IPS-11a (cell line): Measurements from ENCODE around the gene CDYL.

ENCODE experiments used
- H3K4me3 ChIP-seq: one replicate; pipeline ENCODE4 v1.5.1; 2013; ENCODE audit warnings: low read depth, low read length, control low read depth

CDYL gene, protein sequence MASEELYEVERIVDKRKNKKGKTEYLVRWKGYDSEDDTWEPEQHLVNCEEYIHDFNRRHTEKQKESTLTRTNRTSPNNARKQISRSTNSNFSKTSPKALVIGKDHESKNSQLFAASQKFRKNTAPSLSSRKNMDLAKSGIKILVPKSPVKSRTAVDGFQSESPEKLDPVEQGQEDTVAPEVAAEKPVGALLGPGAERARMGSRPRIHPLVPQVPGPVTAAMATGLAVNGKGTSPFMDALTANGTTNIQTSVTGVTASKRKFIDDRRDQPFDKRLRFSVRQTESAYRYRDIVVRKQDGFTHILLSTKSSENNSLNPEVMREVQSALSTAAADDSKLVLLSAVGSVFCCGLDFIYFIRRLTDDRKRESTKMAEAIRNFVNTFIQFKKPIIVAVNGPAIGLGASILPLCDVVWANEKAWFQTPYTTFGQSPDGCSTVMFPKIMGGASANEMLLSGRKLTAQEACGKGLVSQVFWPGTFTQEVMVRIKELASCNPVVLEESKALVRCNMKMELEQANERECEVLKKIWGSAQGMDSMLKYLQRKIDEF

DNA sequence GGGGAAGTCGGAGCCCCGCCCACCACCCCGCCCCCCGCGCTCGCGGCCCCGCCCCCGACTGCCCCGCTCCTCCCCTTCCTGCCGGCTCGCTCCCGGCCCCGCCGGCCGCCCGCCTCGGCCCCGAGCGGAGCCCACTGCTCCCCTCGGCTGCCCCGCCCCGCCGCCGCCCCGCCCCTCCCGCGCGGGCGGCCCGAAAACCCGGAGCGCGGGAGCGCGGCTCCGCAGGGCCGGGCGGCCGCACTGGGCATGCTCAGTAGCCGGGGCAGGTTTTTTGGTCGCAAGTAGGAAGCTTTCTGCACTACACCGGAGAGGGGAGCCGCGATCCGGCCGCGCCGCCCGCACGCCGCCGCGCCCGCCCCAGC, at the start of gene CDYL:
CDYL (plus strand) TSS at position 274 of the 362 bp plus-strand sequence. CDS start 380 bp downstream, outside the sequence.
- peak within 1 kb of the TSS; percentile 70 for H3K4me3 ChIP-seq

DNA sequence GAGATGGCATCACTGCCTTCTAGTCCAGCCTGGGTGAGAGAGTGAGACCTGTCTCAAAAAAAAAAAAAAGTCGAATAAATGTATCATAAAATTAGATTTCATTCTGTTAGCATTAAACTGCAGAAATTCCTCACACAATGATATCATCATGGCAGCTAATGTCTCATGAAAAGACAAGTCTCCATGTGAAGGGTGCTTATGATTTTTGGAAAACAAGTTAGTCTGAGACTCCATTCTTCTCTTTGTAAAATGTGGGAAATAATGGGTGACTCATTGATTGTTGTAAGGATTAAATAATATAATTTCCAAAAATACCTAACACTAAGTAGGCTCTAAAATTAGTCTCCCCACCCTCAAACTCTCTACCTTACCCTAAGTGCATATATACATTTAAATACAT, 49.6 kb upstream of the CDYL start:
- H3K4me3 ChIP-seq: no peak overlapping the region

DNA sequence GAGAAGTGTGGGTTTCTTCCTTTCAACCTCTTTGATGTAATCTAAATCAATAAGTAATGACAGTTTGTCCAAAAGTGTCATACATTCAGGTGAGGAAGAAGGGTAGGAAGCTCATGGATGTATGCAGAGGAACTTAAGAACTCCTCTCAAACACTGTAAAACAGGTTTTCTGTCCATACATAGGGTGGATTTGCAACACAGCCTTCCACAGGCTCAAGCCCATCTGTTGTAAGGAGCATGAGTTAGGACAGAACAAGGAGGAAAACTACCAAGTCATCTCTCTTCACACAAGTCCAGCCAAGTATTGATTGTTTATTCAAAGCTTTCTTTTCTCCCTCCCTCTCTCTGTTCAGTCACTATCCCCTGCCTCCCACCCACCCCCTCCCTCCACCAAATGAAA, 49.0 kb upstream of the CDYL start:
- H3K4me3 ChIP-seq: no peak overlapping the region

DNA sequence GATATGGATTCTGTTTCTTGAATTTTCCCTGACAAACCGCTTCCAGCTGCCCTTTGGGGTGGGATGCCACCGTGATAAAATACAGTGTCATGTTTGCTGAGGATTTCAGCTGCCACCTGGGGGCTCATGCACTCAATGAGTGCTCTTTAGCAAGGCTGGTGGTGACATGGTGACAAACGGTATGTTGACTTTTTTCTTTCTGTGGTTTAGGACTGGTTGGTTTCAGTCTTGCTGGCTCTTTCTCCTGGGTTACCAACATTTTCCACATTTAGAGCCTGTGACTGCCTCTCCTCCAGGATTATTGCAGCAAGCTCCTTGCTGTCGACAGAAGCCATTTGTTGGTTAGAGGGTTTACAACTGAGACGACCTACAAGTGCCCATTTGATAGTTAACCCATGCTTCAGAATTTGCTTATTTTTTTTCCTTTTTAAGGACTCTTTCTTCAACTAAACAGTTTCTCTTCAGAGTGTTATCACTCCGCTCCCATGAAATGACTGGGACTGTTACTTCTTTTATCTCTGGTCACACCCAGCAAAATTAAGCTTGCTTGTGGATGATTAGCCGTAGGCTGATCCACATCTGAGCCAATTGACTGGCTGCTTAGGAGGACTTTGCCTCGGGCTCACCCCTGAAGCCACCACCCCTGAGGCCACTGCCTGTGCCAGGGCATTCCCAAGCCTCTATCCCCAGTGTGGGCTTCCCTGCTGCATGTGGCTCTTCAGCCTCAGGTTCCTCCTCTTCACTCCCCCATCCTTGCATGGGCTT, 48.4 kb upstream of the CDYL start:
- H3K4me3 ChIP-seq: no peak overlapping the region

DNA sequence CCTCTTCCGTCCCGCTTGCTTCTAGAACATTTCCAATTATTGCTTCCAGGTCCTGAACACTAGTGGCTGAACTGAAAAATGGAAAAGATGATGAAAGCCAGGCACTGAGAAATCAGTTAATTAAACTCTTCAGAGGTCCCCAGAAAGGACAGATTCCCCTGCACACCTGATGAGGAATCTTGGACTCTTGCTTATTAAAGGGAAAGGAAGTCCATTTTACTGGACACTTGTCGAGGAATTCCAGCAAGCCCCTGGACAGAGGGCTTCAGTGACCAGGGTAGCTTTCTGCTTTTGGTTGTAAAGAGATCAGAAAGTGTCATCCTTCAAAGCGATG, 47.8 kb upstream of the CDYL start:
- no peak overlapping the region for H3K4me3 ChIP-seq

DNA sequence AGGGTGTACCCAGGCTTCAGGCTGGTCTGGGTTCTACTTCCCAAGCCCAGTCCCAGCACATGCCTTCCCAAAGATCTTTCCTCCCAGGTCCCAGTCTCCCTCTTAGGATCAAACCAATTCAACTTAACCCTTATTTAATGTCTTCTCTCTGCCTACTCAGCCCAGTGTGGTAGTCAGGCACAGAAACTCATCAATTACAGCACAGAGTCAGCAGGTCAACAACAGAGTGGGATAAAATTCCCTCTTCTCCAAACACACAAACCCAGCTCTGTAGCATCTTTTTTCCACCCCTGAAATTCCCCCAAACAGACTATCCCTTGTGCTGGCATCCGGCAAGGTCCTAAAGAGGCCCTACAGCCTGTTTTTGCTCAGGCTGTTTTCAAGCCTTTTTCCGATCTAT, 47.3 kb upstream of the CDYL start:
- no peak overlapping the region for H3K4me3 ChIP-seq

DNA sequence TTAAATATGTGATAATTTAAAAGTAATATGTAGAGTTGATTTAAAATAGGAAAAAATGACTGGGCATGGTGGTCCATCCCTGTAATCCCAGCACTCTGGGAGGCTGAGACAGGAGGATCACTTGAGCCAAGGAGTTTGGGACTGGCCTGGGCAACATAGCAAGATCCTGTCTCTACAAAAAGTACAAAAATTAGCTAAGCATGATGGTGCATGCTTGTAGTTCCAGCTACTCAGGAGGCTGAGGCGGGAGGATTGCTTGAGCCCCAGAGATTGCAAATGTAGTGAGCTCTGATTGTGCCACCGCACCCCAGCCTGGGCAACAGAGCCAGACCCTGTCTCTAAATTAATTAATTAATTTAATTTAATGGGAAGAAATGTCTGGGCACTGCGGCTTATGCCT, 44.2 kb upstream of the CDYL start:
- no peak overlapping the region for H3K4me3 ChIP-seq

DNA sequence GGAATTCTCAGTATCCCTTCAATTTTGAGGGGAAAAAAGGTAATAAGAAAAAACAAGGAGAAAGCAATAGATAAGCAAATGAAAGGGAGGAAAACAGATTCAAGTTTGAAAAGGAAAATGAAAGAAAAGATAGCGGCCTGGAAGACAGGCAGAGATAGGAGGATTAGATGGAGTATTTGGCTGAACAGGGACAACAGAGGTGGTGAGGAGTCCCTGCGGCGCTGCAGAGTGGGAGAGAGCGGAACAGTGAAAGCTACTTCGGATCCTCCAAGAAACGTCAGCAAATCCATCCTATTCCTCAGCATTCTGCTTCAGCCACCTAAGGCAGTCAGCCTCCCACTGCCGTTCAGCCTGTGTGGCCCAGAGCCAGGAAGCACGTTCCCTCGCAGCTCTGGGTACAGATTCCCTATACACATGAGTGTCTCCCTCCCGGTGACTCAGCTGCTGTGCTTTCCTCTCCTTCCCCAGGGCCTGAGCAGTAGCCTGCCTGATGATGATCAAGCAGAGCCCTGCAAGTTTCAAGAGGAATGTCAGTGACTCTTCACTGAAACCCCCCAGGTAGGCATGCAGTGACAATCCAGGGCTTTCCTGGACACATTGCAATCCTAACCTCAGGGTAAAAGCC, 43.4 kb upstream of the CDYL start:
- H3K4me3 ChIP-seq: no peak overlapping the region

DNA sequence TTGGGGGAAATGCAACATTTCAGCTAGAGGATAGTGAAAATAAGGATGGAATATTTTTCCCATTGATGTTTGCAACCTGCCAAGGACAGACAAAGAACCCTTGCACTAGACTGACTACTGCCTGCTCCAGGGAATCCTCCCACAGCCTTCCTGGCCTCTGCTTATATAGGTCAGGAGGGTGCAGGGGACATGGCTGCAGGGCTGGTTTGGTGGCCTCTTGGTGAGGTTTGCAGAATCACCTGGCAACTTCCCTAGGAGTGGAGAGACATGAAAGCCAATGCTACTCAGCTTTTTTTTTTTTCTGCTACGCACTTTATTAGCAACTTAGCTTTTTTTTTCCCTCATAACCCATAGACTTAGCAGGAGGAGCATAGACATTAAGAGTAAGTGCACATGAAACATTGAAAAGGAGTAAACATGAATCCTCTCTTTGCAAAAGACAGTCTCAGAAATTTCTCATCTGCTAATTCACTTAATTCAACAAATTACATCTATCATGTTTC, 39.8 kb upstream of the CDYL start:
- H3K4me3 ChIP-seq: no peak overlapping the region

DNA sequence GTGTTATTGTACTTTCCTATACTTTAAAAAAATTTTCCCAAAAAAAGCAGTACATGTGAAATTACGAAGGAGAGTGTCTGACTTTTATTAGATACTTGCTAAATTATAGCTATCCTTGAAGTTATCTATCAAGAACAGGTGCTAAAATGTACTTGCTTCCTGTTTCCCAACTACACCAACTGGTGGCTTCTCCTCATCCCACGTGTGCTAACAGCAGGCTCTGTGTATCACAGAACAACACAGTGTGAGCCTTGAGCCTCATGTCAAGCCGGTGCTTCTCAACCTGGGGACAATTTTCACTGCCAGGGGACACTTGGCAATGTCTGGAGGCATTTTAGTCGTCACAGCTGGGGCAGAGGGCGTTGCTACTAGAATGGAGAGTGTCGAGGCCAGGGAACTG, 36.2 kb upstream of the CDYL start:
- H3K4me3 ChIP-seq: no peak overlapping the region

DNA sequence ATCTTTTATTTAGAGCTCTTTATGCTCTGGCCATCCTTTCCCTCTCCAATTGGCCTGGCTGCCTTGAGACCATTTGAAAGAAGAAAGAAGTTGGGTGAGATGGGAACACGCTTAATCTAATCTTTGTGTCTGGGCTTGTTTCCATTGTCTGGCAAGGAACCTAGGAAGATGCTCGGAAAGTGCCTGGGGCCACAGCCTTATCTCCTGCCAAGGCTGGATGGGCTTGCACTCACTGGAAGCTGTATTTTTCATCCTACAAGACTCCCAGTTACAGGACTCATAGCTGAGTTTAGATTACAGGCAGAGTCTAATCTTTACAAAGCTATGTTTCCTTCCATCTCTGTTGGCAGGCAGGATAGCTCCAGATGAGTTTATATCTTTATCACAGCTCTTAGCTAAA, 33.1 kb upstream of the CDYL start:
- no peak overlapping the region for H3K4me3 ChIP-seq

DNA sequence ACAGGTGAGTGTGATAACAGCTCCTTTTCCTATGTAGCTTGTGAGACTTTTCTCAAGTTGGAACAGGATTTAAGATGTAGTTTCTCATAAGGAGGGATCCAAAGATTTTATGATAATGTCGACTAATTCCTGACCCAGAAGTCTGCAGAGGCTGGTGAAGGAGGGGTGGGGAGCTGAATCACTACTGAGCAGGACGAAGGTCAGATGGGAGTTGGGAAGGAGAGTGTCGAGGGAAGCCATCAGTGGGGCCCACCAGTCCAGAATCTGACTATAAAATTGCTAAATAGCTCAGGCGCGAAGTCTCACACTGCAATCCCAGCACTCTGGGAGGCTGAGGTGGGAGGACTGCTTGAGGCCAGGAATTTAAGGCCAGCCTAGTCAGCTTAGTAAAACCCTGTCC, 32.3 kb upstream of the CDYL start:
- H3K4me3 ChIP-seq: no peak overlapping the region

DNA sequence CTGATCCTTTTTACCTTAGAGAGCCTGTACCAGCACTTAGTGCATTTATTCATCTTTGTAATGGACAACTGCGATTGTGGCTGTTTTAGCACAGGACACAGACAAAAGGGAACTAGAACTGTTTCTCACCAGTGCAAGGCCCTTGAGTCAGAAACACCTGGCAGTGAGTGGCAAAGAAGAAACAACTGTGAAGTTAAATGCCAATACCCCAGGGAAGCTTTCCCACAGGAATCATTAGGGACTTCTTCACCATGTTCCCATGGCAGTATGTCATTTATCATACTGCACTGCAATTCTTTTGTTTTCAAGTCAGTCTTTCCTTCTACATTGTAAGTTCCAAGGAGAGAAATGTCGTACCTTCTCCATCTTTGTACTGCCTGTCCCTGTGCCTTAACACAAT, 28.6 kb upstream of the CDYL start:
- no peak overlapping the region for H3K4me3 ChIP-seq

DNA sequence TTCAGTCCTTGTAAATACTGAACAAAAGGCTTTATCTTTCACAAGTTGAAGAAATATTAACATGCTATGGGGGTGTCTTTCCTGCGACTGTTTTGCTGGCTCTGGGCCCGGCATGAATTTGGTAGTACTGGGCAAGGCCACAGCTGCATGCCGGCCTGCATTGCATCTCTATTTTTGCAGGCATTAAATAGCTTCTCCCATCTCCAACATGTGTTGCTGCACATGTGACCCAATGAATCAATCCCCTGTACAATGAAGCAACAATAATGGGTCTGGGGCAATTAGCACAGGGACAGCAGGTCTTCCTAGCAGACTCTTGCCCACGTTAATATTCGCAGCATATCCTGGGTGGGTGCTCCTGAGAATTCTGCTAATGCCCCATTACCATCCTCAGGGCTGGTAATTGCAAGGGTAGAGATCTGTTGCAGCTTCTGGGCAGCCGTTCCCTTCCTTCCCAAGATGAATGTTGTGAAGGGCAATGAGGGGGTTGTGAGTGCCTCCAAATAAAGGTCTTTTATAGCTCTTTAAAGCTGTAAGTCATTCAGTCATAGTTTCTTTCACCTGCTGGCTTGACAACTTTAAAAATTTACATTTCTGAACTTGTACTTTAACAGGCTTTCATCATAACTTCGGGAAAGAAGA, 24.3 kb upstream of the CDYL start:
- no peak overlapping the region for H3K4me3 ChIP-seq

DNA sequence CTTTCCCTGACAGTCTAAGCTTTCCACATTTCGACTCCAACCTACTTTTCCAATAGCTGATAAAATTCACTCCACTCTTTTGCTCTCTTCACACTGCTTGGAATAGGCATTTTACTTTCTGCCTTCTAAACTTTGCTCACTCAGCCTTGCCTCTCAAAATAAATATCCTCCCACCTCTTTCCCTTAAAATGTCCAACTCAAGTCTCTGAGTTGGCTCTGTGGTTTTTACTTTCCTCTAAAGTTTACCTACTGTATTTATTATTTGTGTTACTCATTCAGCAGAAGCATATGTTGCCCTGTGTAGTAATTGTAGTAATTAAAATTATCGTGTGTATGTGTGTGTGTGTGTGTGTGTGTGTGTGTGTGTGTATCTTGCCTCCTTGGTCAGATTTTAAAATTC, 20.0 kb upstream of the CDYL start:
- no peak overlapping the region for H3K4me3 ChIP-seq

DNA sequence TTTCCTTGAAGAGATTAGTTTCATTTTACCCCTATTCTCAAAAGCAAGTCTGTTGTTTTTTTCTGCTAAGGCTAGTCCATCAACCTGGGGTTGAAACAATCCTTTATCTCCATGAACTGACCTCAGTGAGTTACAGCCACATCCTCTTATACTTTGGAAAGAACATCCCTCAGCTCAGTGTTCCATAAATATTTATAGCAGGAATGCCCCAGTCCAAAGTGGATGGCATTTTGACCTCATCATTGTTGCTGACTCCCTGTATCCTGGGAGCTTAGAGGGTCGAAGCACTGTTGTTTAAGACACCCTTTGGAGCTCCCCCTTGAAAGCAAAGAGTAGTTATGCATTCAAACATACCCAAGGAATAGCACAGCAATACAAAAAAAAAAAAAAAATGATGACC, 16.2 kb upstream of the CDYL start:
- no peak overlapping the region for H3K4me3 ChIP-seq

DNA sequence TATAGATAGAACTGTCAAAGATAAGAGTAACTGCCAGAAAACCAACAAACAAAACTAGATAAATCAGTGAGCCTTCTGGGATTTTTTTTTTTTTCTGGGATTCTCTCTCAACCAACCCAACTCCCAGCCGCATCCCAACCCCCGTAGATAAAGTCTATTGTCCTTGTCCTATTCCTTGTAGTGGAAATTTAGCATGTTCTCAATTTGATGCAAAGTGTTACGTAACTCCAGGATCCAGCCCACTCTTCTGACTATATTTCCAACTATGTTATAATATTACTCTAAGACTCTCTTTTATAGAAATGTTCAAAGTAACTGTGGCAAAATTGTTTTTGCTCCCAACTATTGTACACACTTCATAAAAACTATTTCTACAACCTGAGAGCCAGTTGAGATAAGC, 15.4 kb upstream of the CDYL start:
- H3K4me3 ChIP-seq: no peak overlapping the region

DNA sequence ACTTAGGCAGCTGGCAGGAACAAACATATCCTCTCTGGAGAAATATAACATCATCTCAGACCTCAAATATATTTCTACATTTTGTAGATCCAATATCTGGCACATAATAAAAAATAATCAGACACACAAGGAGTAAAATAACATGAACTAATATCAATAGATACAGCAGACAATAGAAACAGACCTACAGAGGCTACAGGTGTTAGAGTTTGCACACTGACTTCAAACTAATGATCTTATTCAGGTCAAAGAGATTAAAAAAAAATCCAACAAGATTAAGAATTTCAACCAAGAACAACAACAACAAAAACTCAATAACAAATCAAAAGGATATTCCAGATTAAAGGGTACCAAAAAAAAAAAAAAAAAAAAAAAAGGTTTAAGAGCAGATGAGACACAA, 13.9 kb upstream of the CDYL start:
- no peak overlapping the region for H3K4me3 ChIP-seq

DNA sequence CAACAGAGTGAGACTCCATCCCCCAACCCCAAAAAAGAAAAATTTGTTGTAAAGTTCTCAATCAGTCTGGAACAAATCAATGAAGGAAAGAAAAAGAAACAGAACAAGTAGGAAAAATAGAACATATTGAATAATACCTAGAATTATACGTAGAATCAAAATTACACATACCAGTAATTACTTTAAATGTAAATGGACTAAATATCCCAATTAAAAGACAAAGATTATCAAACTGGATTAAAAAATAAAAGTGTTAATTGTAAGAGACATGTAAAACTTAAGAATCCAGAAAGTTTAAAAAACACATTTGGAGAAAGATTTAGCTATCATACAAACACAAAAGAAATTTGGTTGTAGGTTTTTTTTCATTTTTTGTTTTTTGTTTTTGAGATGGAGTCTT, 12.3 kb upstream of the CDYL start:
- H3K4me3 ChIP-seq: no peak overlapping the region

DNA sequence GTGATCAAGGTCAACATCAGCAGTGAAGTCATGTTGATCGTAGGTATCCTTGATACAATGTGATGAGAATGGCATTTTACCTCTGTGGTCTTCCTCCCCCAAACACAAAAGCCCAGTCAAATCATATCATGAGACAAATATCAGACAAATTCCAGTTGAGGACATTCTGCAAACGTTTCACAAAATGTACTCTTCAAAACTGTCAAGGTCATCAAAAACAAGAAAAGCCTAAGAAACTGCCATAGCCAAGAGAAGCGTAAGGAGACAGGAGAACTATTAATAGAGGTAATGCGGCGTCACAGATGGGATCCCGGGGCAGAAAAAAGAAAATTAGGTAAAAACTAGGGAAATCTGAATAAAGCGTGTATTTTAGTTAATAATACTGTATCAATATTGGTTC, 7.4 kb upstream of the CDYL start:
- H3K4me3 ChIP-seq: no peak overlapping the region

DNA sequence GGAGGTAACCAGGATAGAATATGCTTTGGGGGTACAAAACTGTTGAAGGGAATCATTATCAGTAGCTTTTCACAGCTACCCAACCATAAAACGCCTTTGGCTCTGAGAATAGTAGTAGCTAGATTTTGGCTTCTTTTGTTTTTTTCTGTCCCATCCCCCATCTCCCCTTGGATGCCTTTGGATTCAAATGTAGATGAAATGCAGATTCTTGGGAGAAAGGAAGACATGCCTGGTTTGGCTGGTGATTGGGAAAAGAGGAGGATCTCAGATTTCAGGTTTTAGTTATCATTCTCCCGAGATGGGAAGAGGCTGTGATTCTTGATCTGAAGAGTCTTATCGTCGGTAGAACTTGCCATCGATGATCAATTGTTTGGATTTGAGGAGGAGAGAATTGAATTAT, 3.5 kb upstream of the CDYL start:
- H3K4me3 ChIP-seq: peak overlapping the region; percentile 70
